ENCODE data around the gene ZBED4. TPM values are rescaled to one million over a fixed set of nuclear protein-coding genes. Genes with fewer than 3 reads are reported as not detected.
A peak's percentile ranks its signal among the peaks of the same experiment; 100 is the strongest.
"Not testable (repeated sequence)": the region's sequence is repeated elsewhere in the genome, so short reads cannot be mapped to it uniquely, and the experiment has no call there.

ZBED4 gene
- total and polyA plus RNA-seq, 2 donors (not counting 1 experiment from before 2014, with no cell fraction given), result 3.5 to 6.3 TPM

GRCh38 chr22:49815641-49816091 lies 38.0 kb upstream of the ZBED4 start:
- DNase-seq (ENCODE audit: low read depth in 2 of 2), result peak in 1 of 2 donors; percentile 58
- Histone ChIP-seq H3K4me3 (replicated peaks in 1 of 4; ENCODE audit: control extremely low read depth in 1 of 4, insufficient read depth in 1 of 4, low read depth in 3 of 4, low read length in 4 of 4) (no peak overlapping the region), H3K9me3 (ENCODE audit: control insufficient read depth, insufficient read depth, low read depth, low read length) (no peaks in the 10 kb centered on the region), H3K27me3 (ENCODE audit: control insufficient read depth, insufficient read depth, low read length) (no peaks in the 10 kb centered on the region), H3K79me2 (ENCODE audit: control insufficient read depth, insufficient read depth, low read length) (peaks cover 93% of the 10 kb centered on the region), H2AFZ (ENCODE audit: low read length) (no peak overlapping the region), H3K9ac (ENCODE audit: insufficient read depth, low read length) (no peak overlapping the region), H3K4me2 (ENCODE audit: extremely low read depth, insufficient read depth, low read length) (no peak overlapping the region), H3K36me3 (ENCODE audit: control insufficient read depth, insufficient read depth, low read length) (peaks cover 16% of the 10 kb centered on the region), H3K27ac (ENCODE audit: insufficient read depth, low read length) (no peak overlapping the region), H4K20me1 (ENCODE audit: control insufficient read depth, extremely low read depth, insufficient read depth, low read length) (peaks cover 1% of the 10 kb centered on the region), H3K4me1 (ENCODE audit: control insufficient read depth, extremely low read depth, insufficient read depth, low read length) (peaks cover 4% of the 10 kb centered on the region)
- no peak for TF ChIP-seq CTCF (conservative IDR thresholded peaks at IDR 0.05 in 1 of 2, IDR thresholded peaks at IDR 0.05 in 1 of 2; ENCODE audit: low read depth in 1 of 2, low read length in 2 of 2)
- no peak for TF ChIP-seq EZH2 (IDR thresholded peaks at IDR 0.05; ENCODE audit: low read length, missing control alignments)

- DNase-seq (ENCODE audit: low read depth in 2 of 2), result no peak
- Histone ChIP-seq H3K36me3 (ENCODE audit: control insufficient read depth, insufficient read depth, low read length) (peaks cover 22% of the 10 kb centered on the region), H2AFZ (ENCODE audit: low read length) (no peak overlapping the region), H3K27me3 (ENCODE audit: control insufficient read depth, insufficient read depth, low read length) (no peaks in the 10 kb centered on the region), H3K9ac (ENCODE audit: insufficient read depth, low read length) (no peak overlapping the region), H3K79me2 (ENCODE audit: control insufficient read depth, insufficient read depth, low read length) (peaks cover 95% of the 10 kb centered on the region), H3K4me3 (replicated peaks in 1 of 4; ENCODE audit: control extremely low read depth in 1 of 4, insufficient read depth in 1 of 4, low read depth in 3 of 4, low read length in 4 of 4) (no peak overlapping the region), H3K9me3 (ENCODE audit: control insufficient read depth, insufficient read depth, low read depth, low read length) (no peaks in the 10 kb centered on the region), H4K20me1 (ENCODE audit: control insufficient read depth, extremely low read depth, insufficient read depth, low read length) (peaks cover 3% of the 10 kb centered on the region), H3K4me1 (ENCODE audit: control insufficient read depth, extremely low read depth, insufficient read depth, low read length) (peaks cover 6% of the 10 kb centered on the region), H3K27ac (ENCODE audit: insufficient read depth, low read length) (no peak overlapping the region), H3K4me2 (ENCODE audit: extremely low read depth, insufficient read depth, low read length) (no peak overlapping the region)
- TF ChIP-seq EZH2 (IDR thresholded peaks at IDR 0.05; ENCODE audit: low read length, missing control alignments) (no peak), CTCF (conservative IDR thresholded peaks at IDR 0.05 in 1 of 2, IDR thresholded peaks at IDR 0.05 in 1 of 2; ENCODE audit: low read depth in 1 of 2, low read length in 2 of 2) (no peak)
These were observed 36.3 kb upstream of the ZBED4 start for GRCh38 chr22:49817359-49817758.

- Histone ChIP-seq H3K79me2 (ENCODE audit: control insufficient read depth, insufficient read depth, low read length) (peaks cover 97% of the 10 kb centered on the region), H3K36me3 (ENCODE audit: control insufficient read depth, insufficient read depth, low read length) (peaks cover 32% of the 10 kb centered on the region), H3K4me3 (replicated peaks in 1 of 4; ENCODE audit: control extremely low read depth in 1 of 4, insufficient read depth in 1 of 4, low read depth in 3 of 4, low read length in 4 of 4) (no peak overlapping the region), H3K27me3 (ENCODE audit: control insufficient read depth, insufficient read depth, low read length) (no peaks in the 10 kb centered on the region), H3K4me2 (ENCODE audit: extremely low read depth, insufficient read depth, low read length) (no peak overlapping the region), H3K27ac (ENCODE audit: insufficient read depth, low read length) (no peak overlapping the region), H3K4me1 (ENCODE audit: control insufficient read depth, extremely low read depth, insufficient read depth, low read length) (peaks cover 9% of the 10 kb centered on the region), H2AFZ (ENCODE audit: low read length) (no peak overlapping the region), H4K20me1 (ENCODE audit: control insufficient read depth, extremely low read depth, insufficient read depth, low read length) (peaks cover 6% of the 10 kb centered on the region), H3K9me3 (ENCODE audit: control insufficient read depth, insufficient read depth, low read depth, low read length) (no peaks in the 10 kb centered on the region), H3K9ac (ENCODE audit: insufficient read depth, low read length) (peak overlapping the region; percentile 1)
- DNase-seq (ENCODE audit: low read depth in 2 of 2), result no peak
- peak; percentile 7 to 14 for TF ChIP-seq CTCF (conservative IDR thresholded peaks at IDR 0.05 in 1 of 2, IDR thresholded peaks at IDR 0.05 in 1 of 2; ENCODE audit: low read depth in 1 of 2, low read length in 2 of 2)
- TF ChIP-seq EZH2 (IDR thresholded peaks at IDR 0.05; ENCODE audit: low read length, missing control alignments), result no peak
These were observed 32.7 kb upstream of the ZBED4 start for GRCh38 chr22:49820984-49821383.

- H3K27ac ChIP-seq (ENCODE audit: insufficient read depth, low read length); H3K27me3 ChIP-seq (ENCODE audit: control insufficient read depth, insufficient read depth, low read length); H3K4me1 ChIP-seq (ENCODE audit: control insufficient read depth, extremely low read depth, insufficient read depth, low read length); H3K9me3 ChIP-seq (ENCODE audit: control insufficient read depth, insufficient read depth, low read depth, low read length); H3K4me3 ChIP-seq (replicated peaks in 1 of 4; ENCODE audit: control extremely low read depth in 1 of 4, insufficient read depth in 1 of 4, low read depth in 3 of 4, low read length in 4 of 4); H4K20me1 ChIP-seq (ENCODE audit: control insufficient read depth, extremely low read depth, insufficient read depth, low read length); H3K4me2 ChIP-seq (ENCODE audit: extremely low read depth, insufficient read depth, low read length); H2AFZ ChIP-seq (ENCODE audit: low read length); DNase-seq (ENCODE audit: low read depth in 2 of 2); H3K9ac ChIP-seq (ENCODE audit: insufficient read depth, low read length): not testable (repeated sequence)
- peaks cover 32% of the 10 kb centered on the region for H3K36me3 ChIP-seq (ENCODE audit: control insufficient read depth, insufficient read depth, low read length)
- peaks cover 97% of the 10 kb centered on the region for H3K79me2 ChIP-seq (ENCODE audit: control insufficient read depth, insufficient read depth, low read length)
These were observed 31.9 kb upstream of the ZBED4 start for GRCh38 chr22:49821741-49822140.

All from fibroblast of lung (primary cell).